Naive thymus-derived CD8-positive, alpha-beta T cell (primary cell): Measurements from ENCODE around the gene CDKAL1. TPM values are rescaled to one million over a fixed set of nuclear protein-coding genes. Genes with fewer than 3 reads are reported as not detected.
A peak's percentile ranks its signal among the peaks of the same experiment; 100 is the strongest.

ENCODE experiments used
- ATAC-seq, 2 donors: fragments of 150-1000 bp; cut with Tn5 transposase in 1 of 2; sonication (Bioruptor Pico), chemical (Tn5 transposase) in 1 of 2; 1 replicate in 1 of 2; 2 replicates in 1 of 2; pipeline ENCODE4 v1.10.0; 2021; ENCODE audit warnings: mild to moderate bottlenecking in 2 of 2, moderate library complexity in 2 of 2
- POLR2A ChIA-PET: fragments of 350-600 bp; sonication (Branson Sonifier 250); formaldehyde crosslinking; loops from one replicate; lab custom pipeline; 2021; ENCODE audit warnings: antibody characterized with exemption; lab: Charles Lee
- DNase-seq, 10 donors: peaks; one replicate each; pipeline versions ENCODE4 v3.0.0 to v3.0.0-alpha.2; 2020 to 2022
- H3K27ac Mint-ChIP-seq, 10 donors: one replicate each; pipeline ENCODE4 v1.8.0; 2020 to 2022; ENCODE audit warnings: mild to moderate bottlenecking in 10 of 10, mixed read lengths in 10 of 10, moderate library complexity in 4 of 10, inconsistent platforms in 1 of 10
- H3K27me3 Mint-ChIP-seq, 5 donors: one replicate each; pipeline ENCODE4 v1.8.0; 2021 to 2022; ENCODE audit warnings: mixed read lengths in 5 of 5
- H3K36me3 Mint-ChIP-seq, 3 donors: one replicate each; pipeline ENCODE4 v1.8.0; 2020 to 2022; ENCODE audit warnings: mixed read lengths in 3 of 3, mild to moderate bottlenecking in 2 of 3, inconsistent platforms in 1 of 3
- H3K4me1 Mint-ChIP-seq, 4 donors: one replicate each; pipeline ENCODE4 v1.8.0; 2021 to 2022; ENCODE audit warnings: mixed read lengths in 4 of 4
- H3K4me3 Mint-ChIP-seq, 10 donors: one replicate each; pipeline ENCODE4 v1.8.0; 2020 to 2022; ENCODE audit warnings: mild to moderate bottlenecking in 10 of 10, mixed read lengths in 10 of 10, moderate library complexity in 6 of 10, inconsistent platforms in 1 of 10
- H3K9me3 Mint-ChIP-seq, 9 donors: one replicate each; pipeline ENCODE4 v1.8.0; 2020 to 2022; ENCODE audit warnings: mixed read lengths in 9 of 9, mild to moderate bottlenecking in 3 of 9, inconsistent platforms in 1 of 9, moderate library complexity in 1 of 9
- polyA plus RNA-seq, 3 donors: library from polyadenylated mRNA; unstranded; fragments of 300-500 nt; fragmentation: Illumina TruSeq; gene quantifications; one replicate each; pipeline ENCODE4 v1.2.3, GENCODE V29; 2021
- total RNA-seq, 8 experiments: library from RNA in 2 of 8; stranded (reverse) in 2 of 8; gene quantifications; one replicate each; pipeline ENCODE4 v1.2.3 and lab custom pipeline; 2021 to 2026

Gene CDKAL1
- total and polyA plus RNA-seq, 5 experiments from 2014 or later, result 21.5 to 36.7 (median 29.1) TPM

GRCh38 chr6:21258665-21259064 lies 724.4 kb downstream of the CDKAL1 start:
- peaks cover 0 to 3% (median 0%) of the 10 kb centered on the region in 5 donors for H3K27me3 Mint-ChIP-seq
- peaks cover 0 to 2% (median 0%) of the 10 kb centered on the region in 4 donors for H3K4me1 Mint-ChIP-seq
- ATAC-seq, result no peak
- no peak overlapping the region for H3K4me3 Mint-ChIP-seq
- POLR2A ChIA-PET, result no interaction called here
- H3K36me3 Mint-ChIP-seq, result no peaks in the 10 kb centered on the region
- H3K9me3 Mint-ChIP-seq, result peaks cover 0 to 10% (median 2%) of the 10 kb centered on the region in 9 donors
- no peak for DNase-seq
- H3K27ac Mint-ChIP-seq, result no peak overlapping the region

DNA sequence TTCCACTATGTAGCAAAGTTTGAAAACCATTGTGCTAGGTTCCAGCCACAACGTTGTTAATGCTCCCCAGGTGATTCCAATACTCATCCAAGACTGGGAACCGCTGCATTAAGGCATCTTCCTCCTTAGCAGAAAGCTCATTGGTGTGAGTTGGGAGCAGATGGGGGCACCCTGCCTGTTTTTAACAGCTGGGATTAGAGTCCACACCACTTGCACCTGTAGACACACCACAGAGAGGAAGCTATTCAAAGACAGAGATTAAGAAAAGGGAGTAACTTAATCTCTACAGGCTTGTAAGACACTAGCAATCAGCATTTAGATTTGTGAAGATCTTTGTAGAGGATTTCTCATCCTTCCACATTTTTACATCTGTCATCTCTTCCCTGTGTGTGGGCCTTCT lies 725.4 kb downstream of the CDKAL1 start:
- H3K27ac Mint-ChIP-seq, result peak overlapping the region in 2 of 10 donors; percentile 19 to 53
- H3K36me3 Mint-ChIP-seq, result no peaks in the 10 kb centered on the region
- no peak overlapping the region for H3K4me3 Mint-ChIP-seq
- DNase-seq, result no peak
- POLR2A ChIA-PET, result no interaction called here
- H3K27me3 Mint-ChIP-seq, result peaks cover 0 to 3% (median 0%) of the 10 kb centered on the region in 5 donors
- ATAC-seq, result no peak
- H3K4me1 Mint-ChIP-seq, result peaks cover 0 to 2% (median 0%) of the 10 kb centered on the region in 4 donors
- peaks cover 0 to 4% (median 0%) of the 10 kb centered on the region in 9 donors for H3K9me3 Mint-ChIP-seq

DNA sequence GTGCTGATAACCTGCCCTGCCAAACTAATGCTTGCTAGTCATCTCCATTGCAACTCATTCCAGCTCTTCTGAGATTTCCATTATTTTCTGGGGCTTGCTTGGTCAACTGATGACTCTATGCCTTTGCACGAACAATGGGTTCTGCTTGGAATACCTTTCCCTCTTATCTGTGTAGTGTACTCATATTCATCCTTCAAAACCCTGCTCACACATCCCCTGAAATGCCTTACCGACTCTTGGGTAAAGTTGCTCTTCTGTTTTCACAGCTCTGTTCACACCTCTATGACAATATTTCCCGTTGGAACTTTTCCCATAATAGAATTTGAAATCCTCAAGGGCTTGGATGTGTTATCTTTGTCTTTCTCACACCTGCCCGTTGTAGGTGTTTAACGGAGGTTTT lies 728.2 kb downstream of the CDKAL1 start:
- H3K9me3 Mint-ChIP-seq, result peaks cover 0 to 4% (median 0%) of the 10 kb centered on the region in 9 donors
- no peak for DNase-seq
- no peaks in the 10 kb centered on the region for H3K36me3 Mint-ChIP-seq
- peaks cover 0 to 3% (median 0%) of the 10 kb centered on the region in 5 donors for H3K27me3 Mint-ChIP-seq
- H3K27ac Mint-ChIP-seq, result no peak overlapping the region
- ATAC-seq, result no peak
- H3K4me3 Mint-ChIP-seq, result no peak overlapping the region
- POLR2A ChIA-PET, result no interaction called here
- peaks cover 0 to 2% (median 0%) of the 10 kb centered on the region in 4 donors for H3K4me1 Mint-ChIP-seq

DNA sequence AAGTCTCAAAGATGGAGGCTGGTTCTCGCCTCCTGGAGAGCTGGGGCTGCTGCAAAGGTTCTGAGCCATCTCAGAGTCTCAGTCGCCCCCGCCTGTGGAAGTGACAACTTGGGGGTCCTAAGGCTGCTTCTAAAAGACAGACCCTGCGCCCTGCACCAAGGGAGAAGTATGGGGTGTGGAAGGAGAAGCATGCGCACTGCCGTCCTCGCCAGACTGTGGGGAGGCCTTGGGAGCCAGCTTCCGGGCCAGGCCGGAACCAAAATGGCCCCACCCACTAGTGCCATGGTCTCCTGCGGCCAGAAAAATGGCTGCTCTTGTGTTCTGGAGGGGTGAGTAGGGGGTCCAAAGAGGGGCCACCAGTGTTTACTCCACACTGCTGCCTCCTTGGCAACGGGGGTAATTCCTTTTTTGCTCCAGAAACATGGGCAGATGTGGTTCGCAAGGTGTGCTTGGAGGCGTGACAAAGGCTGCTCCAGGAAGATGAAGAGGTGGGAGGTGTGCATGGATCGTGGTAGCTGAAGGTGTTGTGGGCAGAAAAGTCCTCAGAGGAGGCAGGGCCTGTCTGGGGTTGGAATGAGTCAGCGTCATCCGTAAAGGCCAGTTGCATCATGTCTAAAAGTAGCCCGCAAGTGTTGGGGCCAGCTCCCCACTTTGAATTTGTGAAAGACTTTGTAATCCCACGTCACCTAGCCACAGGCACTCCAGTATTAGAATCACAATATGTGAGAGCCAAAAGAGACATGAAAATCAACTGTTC lies 729.5 kb downstream of the CDKAL1 start:
- DNase-seq, result no peak
- Mint-ChIP-seq H3K27ac (no peak overlapping the region), H3K4me1 (peaks cover 0 to 2% (median 0%) of the 10 kb centered on the region in 4 donors), H3K9me3 (peaks cover 0 to 4% (median 0%) of the 10 kb centered on the region in 9 donors), H3K4me3 (no peak overlapping the region), H3K36me3 (no peaks in the 10 kb centered on the region), H3K27me3 (peaks cover 0 to 3% (median 0%) of the 10 kb centered on the region in 5 donors)
- POLR2A ChIA-PET, result no interaction called here
- ATAC-seq, result no peak

DNA sequence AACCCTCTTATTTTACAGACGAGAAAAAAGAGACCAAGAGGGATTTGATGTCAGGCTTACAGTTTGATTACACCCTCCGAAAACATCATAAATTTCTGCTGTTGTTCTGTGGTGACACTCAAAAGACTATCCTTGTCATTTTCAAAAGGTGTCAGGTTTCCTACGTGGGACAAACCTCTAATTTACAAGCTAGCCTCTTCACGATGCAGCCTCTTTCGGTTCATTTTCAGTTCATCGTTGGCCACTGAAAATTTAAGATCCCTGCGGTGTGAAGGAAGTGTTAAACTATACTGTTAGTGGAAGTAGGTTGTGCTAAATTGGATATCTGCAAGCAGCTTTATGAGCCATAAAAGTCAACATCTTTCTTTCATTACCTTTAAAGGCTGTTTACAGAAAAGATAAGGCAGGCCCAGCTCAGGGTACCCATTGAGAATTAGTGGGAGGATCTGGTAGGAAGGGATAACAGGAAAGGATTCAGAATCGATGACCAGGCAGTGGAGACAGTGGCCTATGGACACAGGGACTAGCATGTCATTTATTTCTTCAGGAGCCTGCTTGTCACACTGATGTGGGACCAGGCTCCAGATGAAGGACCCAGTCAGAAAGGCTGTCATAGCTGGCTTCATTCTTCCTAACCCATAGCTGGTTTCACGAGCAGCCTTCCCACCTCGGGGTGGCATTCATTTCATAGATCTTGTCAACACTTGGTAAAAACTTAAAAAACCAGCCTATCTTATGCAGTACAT lies 730.2 kb downstream of the CDKAL1 start:
- H3K27me3 Mint-ChIP-seq, result peaks cover 0 to 3% (median 0%) of the 10 kb centered on the region in 5 donors
- no peaks in the 10 kb centered on the region for H3K36me3 Mint-ChIP-seq
- H3K4me1 Mint-ChIP-seq, result peaks cover 0 to 2% (median 0%) of the 10 kb centered on the region in 4 donors
- peaks cover 0 to 6% (median 0%) of the 10 kb centered on the region in 9 donors for H3K9me3 Mint-ChIP-seq
- DNase-seq, result no peak
- POLR2A ChIA-PET, result no interaction called here
- H3K4me3 Mint-ChIP-seq, result no peak overlapping the region
- H3K27ac Mint-ChIP-seq, result no peak overlapping the region
- ATAC-seq, result no peak

DNA sequence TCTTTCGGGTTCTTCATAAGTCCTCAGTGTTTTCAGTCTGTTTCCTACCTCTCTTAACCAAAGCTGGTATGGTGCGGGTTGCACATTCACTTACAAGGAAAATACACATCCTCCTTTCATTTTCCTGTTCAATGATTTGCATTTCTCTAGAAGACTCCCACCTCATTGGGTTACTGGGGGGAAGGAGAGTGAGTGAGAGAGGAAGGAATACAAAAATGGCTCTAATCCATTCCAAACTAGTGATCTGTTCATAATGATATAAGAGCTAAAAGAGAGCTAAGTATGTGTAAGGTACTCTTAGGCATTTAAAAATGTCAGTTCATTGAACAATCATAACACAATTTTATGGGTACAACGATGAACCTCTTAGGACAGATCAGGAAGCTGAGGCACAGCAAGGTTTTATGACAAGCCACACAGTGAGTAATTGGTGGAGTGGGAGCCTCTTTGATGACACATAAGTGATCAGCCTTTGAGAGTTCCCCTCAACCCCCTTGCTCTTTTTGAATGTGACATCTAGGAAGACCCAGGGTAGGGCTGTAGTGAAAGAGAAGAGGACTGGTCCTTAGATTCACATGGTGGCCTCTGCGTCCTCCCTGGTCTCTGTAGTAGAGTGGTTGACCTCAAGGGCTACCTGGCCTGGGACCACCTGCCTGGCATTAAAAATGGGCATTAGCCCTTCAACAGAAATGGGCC lies 730.9 kb downstream of the CDKAL1 start:
- ATAC-seq (no peak), DNase-seq (no peak)
- no peak overlapping the region for H3K4me3 Mint-ChIP-seq
- no peaks in the 10 kb centered on the region for H3K4me1 Mint-ChIP-seq
- peaks cover 0 to 3% (median 0%) of the 10 kb centered on the region in 5 donors for H3K27me3 Mint-ChIP-seq
- no peak overlapping the region for H3K27ac Mint-ChIP-seq
- peaks cover 0 to 6% (median 0%) of the 10 kb centered on the region in 9 donors for H3K9me3 Mint-ChIP-seq
- H3K36me3 Mint-ChIP-seq, result no peaks in the 10 kb centered on the region
- POLR2A ChIA-PET, result no interaction called here

GRCh38 chr6:21265730-21266044 lies 731.4 kb downstream of the CDKAL1 start:
- no peak overlapping the region for H3K27ac Mint-ChIP-seq

GRCh38 chr6:21270636-21271201 lies 736.5 kb downstream of the CDKAL1 start:
- POLR2A ChIA-PET, result no interaction called here
- ATAC-seq, result no peak
- no peak for DNase-seq
- Mint-ChIP-seq H3K36me3 (no peaks in the 10 kb centered on the region), H3K4me1 (no peaks in the 10 kb centered on the region), H3K27me3 (no peaks in the 10 kb centered on the region), H3K9me3 (peaks cover 0 to 7% (median 2%) of the 10 kb centered on the region in 9 donors), H3K4me3 (no peak overlapping the region), H3K27ac (no peak overlapping the region)

More at GRCh38 chr6:21265730-21266044, 731.4 kb downstream of the CDKAL1 start:
- POLR2A ChIA-PET, result no interaction called here
- no peaks in the 10 kb centered on the region for H3K36me3 Mint-ChIP-seq
- H3K27me3 Mint-ChIP-seq, result peaks cover 0 to 3% (median 0%) of the 10 kb centered on the region in 5 donors
- H3K9me3 Mint-ChIP-seq, result peaks cover 0 to 6% (median 0%) of the 10 kb centered on the region in 9 donors
- H3K4me1 Mint-ChIP-seq, result no peaks in the 10 kb centered on the region
- DNase-seq (no peak), ATAC-seq (no peak)
- H3K4me3 Mint-ChIP-seq, result no peak overlapping the region

GRCh38 chr6:21271428-21272155 lies 737.3 kb downstream of the CDKAL1 start:
- POLR2A ChIA-PET, result no interaction called here
- ATAC-seq (no peak), DNase-seq (no peak)
- no peak overlapping the region for H3K27ac Mint-ChIP-seq
- H3K9me3 Mint-ChIP-seq, result peaks cover 0 to 7% (median 2%) of the 10 kb centered on the region in 9 donors
- no peaks in the 10 kb centered on the region for H3K4me1 Mint-ChIP-seq
- no peak overlapping the region for H3K4me3 Mint-ChIP-seq
- H3K36me3 Mint-ChIP-seq, result no peaks in the 10 kb centered on the region
- no peaks in the 10 kb centered on the region for H3K27me3 Mint-ChIP-seq

- ATAC-seq (no peak), DNase-seq (no peak)
- POLR2A ChIA-PET, result no interaction called here
- H3K9me3 Mint-ChIP-seq, result peaks cover 0 to 7% (median 2%) of the 10 kb centered on the region in 9 donors
- no peak overlapping the region for H3K4me3 Mint-ChIP-seq
- H3K27me3 Mint-ChIP-seq, result peaks cover 0 to 4% (median 0%) of the 10 kb centered on the region in 5 donors
- no peaks in the 10 kb centered on the region for H3K4me1 Mint-ChIP-seq
- H3K27ac Mint-ChIP-seq, result no peak overlapping the region
- H3K36me3 Mint-ChIP-seq, result no peaks in the 10 kb centered on the region
Observed at GRCh38 chr6:21273451-21273850, 739.2 kb downstream of the CDKAL1 start.

- Mint-ChIP-seq H3K4me1 (peaks cover 0 to 2% (median 0%) of the 10 kb centered on the region in 4 donors), H3K36me3 (no peaks in the 10 kb centered on the region), H3K9me3 (peaks cover 0 to 7% (median 0%) of the 10 kb centered on the region in 9 donors), H3K4me3 (no peak overlapping the region), H3K27ac (no peak overlapping the region), H3K27me3 (peaks cover 0 to 4% (median 0%) of the 10 kb centered on the region in 5 donors)
- DNase-seq (no peak), ATAC-seq (no peak)
- POLR2A ChIA-PET, result no interaction called here
Observed at GRCh38 chr6:21274851-21275250, 740.6 kb downstream of the CDKAL1 start.
